Stimulated activated CD8-positive, alpha-beta memory T cell treated with anti-CD3 and anti-CD28 coated beads, Interleukin-12 subunit alpha, Interleukin-12 subunit beta, amount 100 ng/mL, for 1 hour (primary cell): Measurements from ENCODE around the gene LDHAL6B.

Experiments used
- DNase-seq: peaks from one replicate; pipeline ENCODE4 v3.0.0-alpha.2; 2020; ENCODE audit warnings: low read depth

LDHAL6B gene

DNA sequence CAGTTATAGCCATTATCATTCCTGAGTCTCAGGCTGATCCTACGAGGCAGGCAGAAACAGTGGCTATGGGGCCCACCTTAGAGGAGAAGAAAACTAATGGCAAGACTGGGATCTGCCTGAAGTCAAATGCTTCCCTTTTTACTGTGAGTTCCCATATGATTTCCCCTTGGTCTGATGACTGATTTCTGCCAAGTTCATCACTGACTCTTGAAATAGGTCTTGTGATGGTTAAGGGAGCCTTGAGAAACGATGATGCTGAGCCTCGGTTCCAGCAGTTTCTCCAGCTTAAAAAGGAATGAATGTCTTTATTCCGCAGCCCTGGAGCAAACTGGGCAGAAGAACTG is 29.4 kb upstream of the LDHAL6B start:
- no peak for DNase-seq

DNA sequence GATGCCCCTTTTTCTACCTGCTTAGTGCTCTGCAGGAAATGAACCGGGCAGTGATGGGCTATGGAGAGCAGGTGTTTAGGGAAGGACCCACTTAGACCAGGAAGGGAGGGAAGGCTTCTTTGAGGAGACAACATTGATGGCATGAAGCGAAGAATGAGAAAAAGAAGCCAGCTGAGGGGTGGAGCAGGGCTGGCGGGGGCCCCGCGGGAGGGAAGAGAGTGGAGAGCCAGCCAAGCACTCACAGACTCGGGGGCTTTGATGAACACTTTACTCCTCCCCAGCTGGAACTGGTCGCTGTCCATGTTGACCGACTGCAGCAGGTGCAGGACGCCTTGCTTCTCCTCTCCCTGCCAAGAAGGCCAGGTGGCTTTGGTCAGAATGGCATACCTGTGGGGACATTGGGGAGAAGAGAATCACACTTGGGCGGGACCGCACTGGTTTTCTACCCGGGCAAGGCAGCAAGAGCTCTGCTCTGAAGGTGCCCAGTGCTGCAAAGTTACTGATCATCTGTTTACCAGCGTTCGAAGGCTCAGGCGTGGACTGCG is 28.4 kb upstream of the LDHAL6B start:
- no peak for DNase-seq

DNA sequence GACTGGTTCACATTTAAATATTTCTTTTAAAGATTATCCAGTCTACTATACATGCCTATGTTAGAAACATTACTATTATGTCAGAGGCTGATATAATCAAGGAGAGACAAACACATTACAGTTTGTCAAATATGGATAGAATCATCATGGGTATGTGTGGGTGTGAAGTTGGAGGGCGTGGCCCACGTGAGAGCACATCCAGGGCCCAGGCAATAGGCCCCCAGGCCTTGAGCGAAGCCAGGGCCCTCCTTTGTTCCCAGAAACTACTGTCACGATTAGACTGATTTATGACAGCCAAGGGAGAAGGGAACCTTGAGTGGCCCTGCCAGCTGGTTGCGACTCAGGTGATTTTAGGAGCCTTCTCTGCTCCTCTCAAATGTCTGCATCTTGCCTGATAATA is 26.9 kb upstream of the LDHAL6B start:
- no peak for DNase-seq

DNA sequence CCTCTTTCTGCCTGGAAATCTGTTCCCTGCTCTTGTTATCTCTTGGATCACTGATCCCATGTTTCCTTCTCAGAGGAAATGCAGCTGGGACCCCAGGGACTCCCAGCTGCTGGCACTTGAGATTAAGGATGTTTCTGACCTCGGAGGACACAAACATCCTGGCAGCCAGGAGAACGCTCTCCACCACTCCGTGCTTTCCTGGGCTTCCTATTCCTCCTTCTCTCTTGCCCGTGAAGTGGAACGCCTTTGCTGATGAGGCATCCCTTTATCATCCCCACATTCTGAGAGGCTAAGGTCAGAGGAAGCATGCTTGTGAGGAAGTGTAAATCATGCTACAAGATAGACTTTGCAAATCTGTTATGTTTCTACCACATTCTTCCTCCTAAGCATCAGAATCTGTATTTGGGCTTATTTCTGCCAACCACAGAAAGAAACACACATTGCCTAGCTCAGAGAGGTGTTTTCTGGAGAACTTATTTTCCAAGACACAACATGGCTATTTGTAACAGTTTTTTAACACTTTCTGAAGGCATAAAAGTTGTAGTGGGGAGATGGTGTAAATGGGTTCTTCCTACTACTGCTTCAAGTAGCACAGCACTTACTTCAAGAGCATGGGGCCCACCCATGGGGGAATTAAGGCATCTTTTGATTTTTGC is 25.6 kb upstream of the LDHAL6B start:
- DNase-seq, result no peak

DNA sequence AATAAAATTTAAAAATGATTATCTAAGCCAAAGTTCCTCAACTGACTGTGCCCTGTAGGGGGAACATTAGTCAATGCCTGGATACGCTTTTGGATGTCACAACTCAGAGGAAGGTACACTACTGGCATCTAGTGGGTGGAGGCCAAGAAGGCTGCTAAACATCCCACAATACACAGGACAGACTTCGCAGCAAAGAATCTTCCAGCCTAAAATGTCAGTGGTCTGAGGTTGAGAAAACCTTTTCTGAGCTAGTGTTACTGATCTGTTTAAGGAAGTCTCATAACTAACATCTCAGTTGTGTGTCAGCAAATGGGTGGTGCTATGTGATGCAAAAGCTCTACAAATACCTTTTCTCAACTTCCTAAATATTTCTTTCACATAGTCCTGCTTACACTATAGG is 20.9 kb upstream of the LDHAL6B start:
- no peak for DNase-seq

DNA sequence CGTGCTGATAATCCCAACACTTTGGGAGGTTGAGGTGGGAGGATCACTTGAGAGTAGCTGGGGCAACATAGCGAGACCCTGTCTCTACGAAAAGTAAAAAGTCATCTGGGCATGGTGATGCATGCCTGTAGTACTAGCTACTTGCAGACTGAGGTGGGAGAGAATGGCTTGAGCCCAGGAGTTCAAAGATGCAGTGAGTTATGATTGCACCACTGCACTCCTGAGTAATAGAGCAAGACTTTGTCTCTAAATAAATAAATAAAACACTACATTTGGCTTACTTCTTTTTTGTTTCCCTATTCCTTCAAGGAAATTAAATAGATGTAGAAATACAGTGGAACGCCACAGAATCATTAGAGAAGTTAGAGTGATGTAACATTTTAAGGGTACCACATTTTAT is 20.1 kb upstream of the LDHAL6B start:
- no peak for DNase-seq

DNA sequence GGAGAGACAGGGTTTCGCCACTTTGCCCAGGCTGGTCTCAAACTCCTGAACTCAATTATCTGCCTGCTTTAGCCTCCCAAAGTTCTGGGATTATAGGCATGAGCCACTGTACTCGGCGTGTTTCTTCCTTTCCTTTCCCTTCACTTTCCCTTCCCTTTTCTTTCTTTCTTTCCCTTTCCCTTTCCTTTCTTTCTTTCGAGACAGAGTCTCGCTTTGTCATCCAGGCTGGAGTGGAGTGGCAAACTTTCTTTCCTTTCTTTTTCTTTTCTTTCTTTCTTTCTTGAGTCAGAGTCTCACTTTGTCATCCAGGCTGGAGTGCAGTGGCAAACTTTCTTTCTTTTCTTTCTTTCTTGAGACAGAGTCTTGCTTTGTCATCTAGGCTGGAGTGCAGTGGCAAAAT is 17.4 kb upstream of the LDHAL6B start:
- no peak for DNase-seq

DNA sequence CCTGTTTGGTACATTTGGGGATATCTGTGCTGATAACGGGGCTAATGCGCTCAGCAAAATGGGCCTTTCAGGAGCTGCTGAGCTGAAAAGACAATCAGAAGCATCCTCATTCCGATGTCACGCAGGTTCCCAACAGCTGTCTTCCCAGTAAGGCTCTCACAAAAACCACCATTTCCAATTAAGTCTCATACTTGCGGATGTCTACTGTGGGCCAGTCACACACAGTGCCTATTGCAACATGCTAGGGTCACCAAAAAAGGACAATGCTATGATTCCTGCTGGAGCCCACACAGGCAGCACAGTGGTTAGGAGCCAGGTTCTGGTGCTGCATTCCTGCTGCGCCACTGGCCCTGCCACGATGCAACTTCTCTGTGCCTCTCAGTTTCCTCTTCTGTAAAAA is 16.4 kb upstream of the LDHAL6B start:
- no peak for DNase-seq

DNA sequence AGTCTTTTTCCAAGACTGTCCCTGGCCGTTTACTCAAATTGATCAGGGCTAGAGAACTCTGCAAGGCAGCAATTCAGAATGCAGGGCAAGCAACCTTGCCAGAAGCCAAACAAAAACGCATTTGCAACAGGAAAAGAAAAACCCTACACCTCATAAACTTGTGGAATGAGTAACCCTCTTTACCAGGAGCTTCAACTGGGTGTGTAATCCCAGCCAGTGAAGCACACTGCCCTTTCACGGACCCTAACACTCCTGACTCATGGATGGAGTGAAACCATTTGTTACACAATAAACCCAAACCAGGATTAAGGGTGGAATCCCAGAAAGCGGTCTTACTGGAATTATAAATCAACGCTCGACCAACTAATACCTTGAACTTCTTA is 14.8 kb upstream of the LDHAL6B start:
- DNase-seq, result no peak

DNA sequence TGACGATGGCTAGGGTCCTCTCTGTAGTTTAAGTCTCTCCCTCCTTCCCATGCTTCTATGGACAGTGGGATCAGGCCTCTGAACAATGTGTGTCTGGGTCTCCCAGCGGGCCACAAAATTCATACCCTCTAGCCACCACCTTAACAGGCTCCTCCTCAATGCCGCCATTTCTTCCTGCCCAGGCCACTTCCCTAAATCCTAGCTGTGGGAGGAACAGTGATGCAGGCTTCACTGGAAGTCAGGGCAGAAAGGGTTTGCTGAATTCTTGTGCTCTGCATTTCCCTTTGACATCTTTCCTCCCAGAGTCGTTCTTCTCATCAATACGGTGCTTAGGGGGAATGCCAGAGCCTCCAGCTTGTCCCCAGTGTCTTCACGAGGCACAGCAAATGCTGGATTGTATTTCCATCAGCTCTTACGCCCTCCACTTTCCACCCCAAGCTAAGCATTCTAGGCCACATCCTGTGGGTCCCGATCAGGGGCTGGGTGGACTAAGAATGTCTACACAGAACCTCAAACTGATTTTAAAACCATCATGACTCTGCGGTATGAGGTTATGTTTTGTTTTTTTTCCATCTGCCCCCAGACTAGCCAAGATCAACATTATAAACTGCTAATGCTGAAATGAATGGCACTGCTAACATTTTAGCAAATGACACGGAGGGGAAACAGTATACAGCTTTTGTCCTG is 11.9 kb upstream of the LDHAL6B start:
- DNase-seq, result no peak

DNA sequence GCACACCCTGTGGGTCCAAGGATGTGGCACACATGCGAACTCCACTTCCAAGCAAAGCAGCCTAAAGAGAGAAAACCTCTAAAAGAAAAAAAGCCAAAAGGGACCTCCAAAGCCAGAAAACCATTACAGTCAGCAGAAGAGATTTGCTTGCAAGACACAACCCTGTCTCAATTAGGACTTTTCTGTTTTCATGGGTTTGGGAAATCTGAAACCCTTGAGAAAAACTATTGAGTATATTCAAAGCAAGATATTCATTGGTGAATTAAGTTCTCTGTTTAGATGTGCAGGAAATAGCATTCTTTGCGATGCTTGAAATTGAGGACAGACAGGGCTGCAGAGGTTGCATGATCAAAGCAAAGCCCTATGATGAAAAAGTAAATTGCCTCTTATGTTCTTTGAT is 10.2 kb upstream of the LDHAL6B start:
- no peak for DNase-seq

DNA sequence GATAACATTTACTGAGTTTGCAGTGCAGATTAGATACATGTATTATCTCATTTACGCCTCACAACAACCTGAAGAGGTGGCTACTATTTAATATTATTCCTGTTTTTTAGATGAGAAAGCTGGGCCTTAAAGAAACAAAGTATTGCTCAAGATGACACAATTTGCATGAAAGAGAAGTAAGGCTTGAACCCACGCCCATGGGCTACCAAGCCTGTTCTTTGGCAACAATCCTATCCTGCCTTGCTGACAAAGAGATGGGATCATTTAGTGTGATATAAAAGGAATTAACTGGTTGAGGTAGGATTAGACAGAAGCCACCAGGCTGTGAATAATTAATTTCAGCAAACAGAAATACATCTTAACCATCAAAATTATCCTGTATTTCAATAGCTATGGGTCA is 9.2 kb upstream of the LDHAL6B start:
- DNase-seq, result no peak

DNA sequence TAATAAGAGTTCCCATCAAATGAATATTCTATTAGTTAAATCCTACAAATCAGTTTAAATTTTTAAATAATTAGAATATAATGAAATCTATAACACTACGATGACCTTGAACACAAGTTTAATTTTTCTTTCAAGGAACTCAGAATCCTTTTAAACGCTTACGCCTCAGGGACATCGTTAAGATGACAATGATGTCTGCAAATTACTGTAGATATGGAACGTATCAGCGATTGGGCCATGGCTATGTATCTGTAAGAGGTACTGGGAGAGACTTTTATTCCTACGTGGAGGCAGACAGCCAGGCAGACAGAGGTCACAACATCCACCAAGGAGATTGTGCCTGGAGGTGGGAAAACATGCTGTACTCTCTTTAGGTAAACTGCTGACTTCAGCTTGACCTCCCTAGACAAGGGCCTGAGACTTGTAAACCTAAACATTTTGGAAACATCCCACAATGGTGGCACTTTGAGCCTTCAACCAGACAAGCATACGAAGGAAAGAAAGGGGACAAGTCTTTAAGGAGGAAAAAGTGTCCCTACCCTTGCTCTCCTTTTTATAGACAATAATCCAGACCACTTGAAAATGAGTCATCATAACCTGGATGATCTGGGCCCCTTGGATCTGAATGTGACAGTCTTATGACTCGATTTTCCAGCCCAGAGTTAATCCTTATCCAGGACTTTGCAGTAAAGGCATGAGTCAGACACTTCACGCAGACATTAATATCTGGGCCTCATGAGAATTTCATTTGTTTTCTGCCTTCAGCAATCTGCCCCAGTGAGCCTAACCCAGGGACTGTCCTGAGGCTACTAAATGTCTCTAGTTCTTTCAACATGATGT is 6.8 kb upstream of the LDHAL6B start:
- no peak for DNase-seq

DNA sequence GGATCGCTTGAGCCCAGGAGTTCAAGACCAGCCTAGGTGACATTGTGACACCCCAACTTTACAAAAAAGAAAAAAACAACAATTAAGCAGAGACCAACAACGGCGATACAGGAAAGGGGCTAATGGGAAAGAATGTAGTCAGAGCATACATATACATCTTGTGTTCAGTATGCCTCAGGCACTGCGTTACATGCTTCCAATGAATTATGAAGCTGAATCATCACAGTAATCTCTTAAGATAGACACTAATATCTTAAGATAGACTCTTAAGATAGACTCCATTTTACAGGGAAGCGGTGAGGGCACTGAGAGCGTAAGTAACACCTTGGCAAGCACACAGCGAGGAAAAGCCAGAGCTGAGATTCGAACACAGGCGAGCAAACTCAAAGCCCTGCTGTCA is 6.1 kb upstream of the LDHAL6B start:
- no peak for DNase-seq

DNA sequence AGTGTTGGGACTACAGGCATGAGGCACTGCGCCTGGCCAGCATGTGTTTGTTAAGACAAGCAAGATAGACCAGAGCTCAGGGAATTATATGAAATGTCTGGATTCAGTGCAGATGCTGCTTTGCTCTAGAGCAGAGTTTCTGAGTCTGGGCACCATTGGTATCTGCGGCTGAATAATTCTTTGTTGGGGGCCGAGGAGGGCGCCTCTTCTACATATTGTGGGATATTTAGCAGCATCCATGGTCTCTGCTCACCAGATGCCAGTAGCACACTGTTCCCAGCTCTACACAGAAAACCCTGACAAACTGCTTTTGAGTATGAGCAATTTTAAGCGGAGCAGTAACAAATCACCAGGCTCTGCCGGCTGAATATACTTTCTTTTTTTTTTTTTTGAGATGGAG is 3.6 kb upstream of the LDHAL6B start:
- no peak for DNase-seq

DNA sequence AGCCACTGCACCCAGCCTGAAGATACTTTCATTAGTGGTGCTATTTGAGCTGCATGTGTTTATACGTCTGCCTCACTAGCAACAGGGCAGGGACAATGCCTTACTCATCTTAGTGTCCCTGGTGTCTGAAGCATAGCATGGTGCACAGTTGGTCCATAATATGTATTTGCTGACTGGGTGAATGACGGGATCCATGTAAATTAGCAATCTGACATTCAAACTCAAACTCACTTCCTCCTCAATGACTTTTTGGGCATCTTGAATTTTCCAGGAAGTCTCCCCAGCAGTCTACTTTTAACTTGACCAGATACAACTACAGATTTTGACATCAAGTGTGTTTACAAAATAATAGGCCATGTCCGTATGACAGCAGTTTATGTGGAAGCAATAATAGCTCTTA is 3.0 kb upstream of the LDHAL6B start:
- no peak for DNase-seq

DNA sequence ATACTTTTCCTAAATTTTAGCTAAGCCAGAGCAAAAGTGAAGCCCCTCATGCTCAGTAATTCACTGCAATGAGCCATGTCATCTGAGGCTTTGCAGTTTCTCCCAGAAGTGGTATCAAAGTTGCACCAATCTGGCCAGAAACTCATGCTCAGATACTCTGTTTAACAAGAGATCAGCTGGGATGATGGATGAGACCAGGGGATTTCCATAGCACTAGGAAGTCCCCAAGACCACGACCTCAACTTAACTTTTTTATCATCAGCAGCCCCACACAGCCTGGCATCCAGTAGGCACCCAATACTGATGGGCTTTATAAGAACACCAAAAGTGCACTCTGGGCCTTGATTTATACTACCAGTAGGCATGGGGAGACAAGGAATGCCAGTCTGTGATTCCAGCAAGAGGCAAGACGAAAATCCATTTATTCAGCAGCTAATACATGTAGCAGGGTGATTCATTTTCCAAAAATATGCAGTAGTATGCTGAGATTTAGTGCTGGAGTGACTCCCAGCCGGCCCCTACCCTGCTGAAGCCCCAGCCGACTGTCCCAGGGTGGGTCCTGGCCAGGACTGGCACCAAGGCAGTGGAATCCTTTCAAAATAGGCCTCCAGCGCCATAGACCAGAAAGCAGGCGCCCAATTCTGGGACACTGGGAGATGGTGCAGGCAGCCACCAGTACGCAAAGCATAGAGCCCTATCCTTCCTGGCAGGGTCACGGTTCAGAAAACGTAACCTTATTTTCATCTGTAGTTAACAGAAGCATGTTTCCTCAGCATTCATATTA is 612 bp upstream of the LDHAL6B start:
- DNase-seq, result no peak

DNA sequence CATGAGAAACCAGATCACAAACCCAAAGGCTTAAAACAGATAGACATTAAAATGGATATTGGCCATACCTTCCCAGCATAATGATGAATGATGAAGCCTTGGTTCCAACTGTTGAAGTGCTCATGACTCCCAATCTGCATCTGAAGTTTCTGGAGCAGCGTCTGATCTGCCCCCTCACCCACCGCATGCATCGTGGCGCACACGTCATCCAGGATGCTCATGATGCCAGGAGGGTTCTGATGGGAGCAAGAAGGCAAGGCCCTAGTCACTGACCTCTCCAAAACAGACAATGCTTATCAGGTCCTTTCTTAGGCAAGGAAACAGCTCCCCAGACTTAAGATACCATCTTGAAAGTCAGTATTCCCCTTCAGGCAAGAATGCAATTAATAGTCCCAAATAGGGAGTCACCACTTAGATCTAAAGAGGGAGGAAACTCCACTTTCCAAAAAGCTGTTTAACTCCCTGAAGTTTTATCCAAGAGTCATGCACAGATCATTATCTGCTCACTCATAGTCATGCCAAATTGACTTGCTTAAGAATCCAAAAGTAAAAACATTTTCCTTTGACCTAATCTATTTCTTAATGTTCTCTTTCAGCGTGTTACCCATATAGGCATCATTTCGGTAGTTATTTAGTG is 2.1 kb downstream of the LDHAL6B start:
- no peak for DNase-seq

DNA sequence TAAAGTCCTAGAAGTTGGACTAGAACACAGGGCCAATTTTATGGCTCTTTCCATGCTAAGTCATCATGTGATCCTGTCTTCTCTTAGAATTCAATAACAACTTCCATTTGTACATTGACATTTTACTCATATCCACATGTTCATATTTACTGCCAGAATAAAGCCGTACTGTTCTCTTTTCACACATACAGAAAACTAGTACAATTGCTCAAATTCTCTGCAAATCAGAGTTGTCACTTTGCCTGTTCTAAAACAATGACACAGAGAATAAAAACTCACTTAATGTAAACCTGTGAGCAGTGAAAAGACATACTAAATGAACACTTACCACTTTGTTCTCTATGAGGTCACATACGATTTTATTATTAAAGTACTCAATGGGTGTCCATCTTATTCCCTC is 3.5 kb downstream of the LDHAL6B start:
- DNase-seq, result no peak

DNA sequence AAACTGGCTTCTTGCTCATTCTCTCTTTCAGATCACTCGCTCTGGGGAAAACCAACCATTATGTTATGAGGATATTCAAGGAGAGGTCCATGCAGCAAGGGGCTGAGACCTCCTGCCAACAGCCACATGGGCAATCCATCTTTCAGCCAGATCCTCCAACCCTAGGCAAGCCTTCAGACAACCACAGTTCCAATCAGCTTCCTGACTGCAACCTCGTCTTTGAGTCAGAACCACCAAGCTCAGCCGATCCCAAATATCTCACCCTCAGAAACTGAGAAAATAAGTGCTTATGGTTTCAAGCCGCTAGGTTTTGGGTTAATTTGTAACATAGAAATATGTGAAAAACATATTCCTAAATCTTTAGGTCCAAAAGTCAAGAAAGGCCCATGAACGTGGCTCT is 10.3 kb downstream of the LDHAL6B start:
- no peak for DNase-seq

DNA sequence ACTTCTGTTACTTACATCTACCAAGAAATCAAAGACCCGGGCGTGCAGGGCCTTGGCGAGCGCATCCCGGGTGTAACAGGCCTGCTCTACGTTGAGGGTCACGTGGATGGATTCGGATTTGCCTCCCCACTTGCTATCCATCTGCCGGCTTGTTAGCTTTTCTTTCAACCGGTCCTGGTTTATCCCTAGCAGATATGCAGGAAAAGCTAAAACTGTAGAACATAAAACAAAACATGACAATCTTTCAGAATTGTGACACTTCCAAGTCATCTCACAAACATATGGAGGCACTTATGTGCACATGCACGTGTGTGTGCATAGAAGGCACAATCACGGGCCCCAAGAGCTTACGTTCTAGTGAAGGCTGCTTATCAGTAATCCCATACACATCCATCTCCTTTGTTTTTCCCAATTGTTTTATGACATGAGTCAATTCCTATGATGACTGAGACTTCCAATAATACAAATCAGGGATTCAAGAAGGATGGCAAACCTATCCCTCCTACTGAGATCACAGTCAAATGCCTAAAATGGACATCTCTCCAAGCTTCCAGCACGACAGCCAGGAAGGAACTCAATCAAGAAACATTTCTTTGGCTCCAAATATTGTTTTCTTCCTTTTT is 11.3 kb downstream of the LDHAL6B start:
- no peak for DNase-seq
